ENCODE measurements around the gene FHAD1. TPM values are rescaled to one million over a fixed set of nuclear protein-coding genes. Genes with fewer than 3 reads are reported as not detected.

Gene FHAD1
- total RNA-seq, 2 donors from 2014 or later, result 4.4 TPM; not detected in 1

DNA sequence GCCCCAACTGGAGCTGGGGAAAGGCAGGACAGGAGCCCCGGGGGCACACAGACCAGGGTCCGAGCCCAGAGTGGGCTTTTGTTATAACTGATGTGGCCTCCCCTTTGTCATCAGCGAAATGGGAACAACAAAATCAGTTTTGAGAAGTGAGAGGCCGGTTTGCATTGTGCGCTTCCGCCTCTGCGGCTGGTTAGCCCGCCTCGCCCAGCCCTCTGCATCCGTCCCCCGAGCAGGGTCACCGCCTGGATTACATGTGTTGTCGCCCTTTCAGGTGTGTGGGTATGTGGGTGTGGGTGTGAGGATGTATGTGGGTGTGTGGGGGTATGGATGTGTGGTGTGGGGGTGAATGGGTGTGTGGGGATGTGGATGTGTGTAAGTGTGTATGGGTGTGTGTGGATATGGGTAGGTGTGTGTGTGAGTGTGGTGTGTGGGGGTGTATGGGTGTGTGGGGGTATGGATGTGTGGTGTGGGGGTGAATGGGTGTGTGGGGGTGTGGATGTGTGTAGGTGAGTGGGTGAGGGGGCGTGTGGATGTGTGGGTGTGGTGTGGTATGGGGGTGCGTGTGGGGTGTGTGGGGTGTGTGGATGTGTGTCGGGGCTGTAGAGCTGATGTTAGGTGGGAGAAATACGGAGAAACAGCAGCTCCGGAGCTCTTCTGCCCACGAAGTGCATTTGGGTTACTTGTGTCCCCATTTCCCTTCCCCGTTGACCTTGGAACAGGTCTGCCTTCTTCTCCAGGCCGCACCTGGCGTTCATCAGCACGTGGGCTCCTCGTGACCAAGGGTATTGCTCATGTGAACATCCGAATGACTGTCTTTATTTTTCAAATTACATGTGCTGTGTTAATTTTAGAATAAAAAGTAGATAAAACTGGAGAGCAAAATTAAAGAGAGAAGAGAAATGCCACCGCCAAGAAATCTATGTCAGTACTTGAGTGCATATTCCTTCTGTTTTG lies 67.6 kb downstream of the FHAD1 start:
- no peaks in the 10 kb centered on the region for H3K4me1 ChIP-seq (ENCODE audit: control insufficient read depth in 1 of 2, low read depth in 2 of 2)
- no peak for ATAC-seq (ENCODE audit: insufficient number of reproducible peaks, low FRiP score, low read depth)
- no peak for DNase-seq (ENCODE audit: low spot score)
- H3K27ac ChIP-seq, result no peak overlapping the region
- H3K4me3 ChIP-seq, result no peak overlapping the region
- TF ChIP-seq CTCF (IDR thresholded peaks at IDR 0.05), result no peak
- no peaks in the 10 kb centered on the region for H3K36me3 ChIP-seq
- H3K9me3 ChIP-seq, result no peaks in the 10 kb centered on the region
- peaks cover 4% of the 10 kb centered on the region for H3K27me3 ChIP-seq (replicated peaks; ENCODE audit: insufficient read depth)

DNA sequence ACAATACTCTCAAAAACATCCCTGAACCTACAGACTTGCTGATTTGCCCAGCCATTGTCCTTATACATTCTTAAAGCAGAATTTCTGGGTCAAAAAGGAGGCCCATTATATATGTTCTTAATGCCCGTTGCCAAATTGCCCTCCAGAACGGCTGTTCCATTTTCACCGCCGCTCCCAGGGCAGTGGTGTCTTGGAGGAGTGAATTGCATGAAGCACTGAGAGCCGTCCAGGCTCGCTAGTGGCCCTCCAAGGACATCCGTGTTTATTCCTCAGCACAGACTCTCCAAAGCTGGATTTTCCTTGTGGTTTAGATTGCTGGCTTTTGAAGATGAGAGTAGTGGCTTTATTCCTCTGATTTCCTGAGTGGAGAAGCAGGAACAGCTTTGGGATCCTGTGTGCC lies 68.8 kb downstream of the FHAD1 start:
- ATAC-seq (ENCODE audit: insufficient number of reproducible peaks, low FRiP score, low read depth), result no peak
- peaks cover 4% of the 10 kb centered on the region for H3K27me3 ChIP-seq (replicated peaks; ENCODE audit: insufficient read depth)
- no peak for TF ChIP-seq CTCF (IDR thresholded peaks at IDR 0.05)

DNA sequence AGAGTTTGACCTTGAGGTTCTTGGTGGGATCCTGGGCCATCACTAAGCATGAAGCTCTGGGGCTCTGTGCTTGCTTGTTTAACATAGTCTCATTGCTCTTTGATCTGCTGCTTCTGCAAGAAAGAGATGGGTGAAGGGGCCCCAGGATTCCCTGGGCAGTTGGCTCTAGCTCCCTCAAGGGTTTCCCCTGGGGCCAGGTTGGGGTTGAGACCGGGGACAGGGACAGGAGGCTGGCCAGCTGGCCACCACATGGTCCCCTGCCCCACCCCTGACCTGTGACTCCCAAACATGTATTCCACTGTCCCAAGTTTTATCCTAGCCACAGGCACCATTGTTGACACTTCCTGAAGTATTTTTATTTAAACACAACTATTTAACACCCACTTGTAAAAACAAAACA lies 69.5 kb downstream of the FHAD1 start:
- DNase-seq (ENCODE audit: low spot score) (no peak), ATAC-seq (ENCODE audit: insufficient number of reproducible peaks, low FRiP score, low read depth) (no peak)
- no peak overlapping the region for H3K27ac ChIP-seq
- TF ChIP-seq CTCF (IDR thresholded peaks at IDR 0.05), result no peak
- H3K36me3 ChIP-seq, result no peaks in the 10 kb centered on the region
- no peak overlapping the region for H3K4me3 ChIP-seq
- H3K4me1 ChIP-seq (ENCODE audit: control insufficient read depth in 1 of 2, low read depth in 2 of 2), result no peaks in the 10 kb centered on the region
- peaks cover 4% of the 10 kb centered on the region for H3K27me3 ChIP-seq (replicated peaks; ENCODE audit: insufficient read depth)
- peaks cover 7% of the 10 kb centered on the region for H3K9me3 ChIP-seq

More for the DNA sequence above, 68.8 kb downstream of the FHAD1 start:
- no peak overlapping the region for H3K4me3 ChIP-seq
- DNase-seq (ENCODE audit: low spot score), result no peak
- H3K36me3 ChIP-seq, result no peaks in the 10 kb centered on the region
- H3K9me3 ChIP-seq, result peaks cover 7% of the 10 kb centered on the region
- H3K27ac ChIP-seq, result no peak overlapping the region
- H3K4me1 ChIP-seq (ENCODE audit: control insufficient read depth in 1 of 2, low read depth in 2 of 2), result no peaks in the 10 kb centered on the region

- Histone ChIP-seq H3K4me1 (ENCODE audit: control insufficient read depth in 1 of 2, low read depth in 2 of 2) (peaks cover 0 to 10% of the 10 kb centered on the region in 2 donors), H3K27me3 (replicated peaks; ENCODE audit: insufficient read depth) (peaks cover 4% of the 10 kb centered on the region), H3K9me3 (peaks cover 7% of the 10 kb centered on the region), H3K4me3 (no peak overlapping the region), H3K36me3 (no peaks in the 10 kb centered on the region), H3K27ac (no peak overlapping the region)
- no peak for TF ChIP-seq CTCF (IDR thresholded peaks at IDR 0.05)
- DNase-seq (ENCODE audit: low spot score) (no peak), ATAC-seq (ENCODE audit: insufficient number of reproducible peaks, low FRiP score, low read depth) (no peak)
These were observed 73.2 kb downstream of the FHAD1 start for GRCh38 chr1:15320267-15320666.

- Histone ChIP-seq H3K27ac (no peak overlapping the region), H3K4me1 (ENCODE audit: control insufficient read depth in 1 of 2, low read depth in 2 of 2) (peaks cover 0 to 10% of the 10 kb centered on the region in 2 donors), H3K9me3 (peaks cover 7% of the 10 kb centered on the region), H3K27me3 (replicated peaks; ENCODE audit: insufficient read depth) (peaks cover 4% of the 10 kb centered on the region), H3K4me3 (no peak overlapping the region), H3K36me3 (no peaks in the 10 kb centered on the region)
- ATAC-seq (ENCODE audit: insufficient number of reproducible peaks, low FRiP score, low read depth), result no peak
- TF ChIP-seq CTCF (IDR thresholded peaks at IDR 0.05), result no peak
- no peak for DNase-seq (ENCODE audit: low spot score)
These were observed 74.6 kb downstream of the FHAD1 start for GRCh38 chr1:15321601-15322000.
